ENCODE measurements around the gene GFI1B. TPM values are rescaled to one million over a fixed set of nuclear protein-coding genes. Genes with fewer than 3 reads are reported as not detected.
"Not testable (repeated sequence)": the region's sequence is repeated elsewhere in the genome, so short reads cannot be mapped to it uniquely, and the experiment has no call there.

The GFI1B gene
- total and polyA plus RNA-seq, 2 experiments from 2014 or later = 0.10 TPM; not detected in 1

DNA sequence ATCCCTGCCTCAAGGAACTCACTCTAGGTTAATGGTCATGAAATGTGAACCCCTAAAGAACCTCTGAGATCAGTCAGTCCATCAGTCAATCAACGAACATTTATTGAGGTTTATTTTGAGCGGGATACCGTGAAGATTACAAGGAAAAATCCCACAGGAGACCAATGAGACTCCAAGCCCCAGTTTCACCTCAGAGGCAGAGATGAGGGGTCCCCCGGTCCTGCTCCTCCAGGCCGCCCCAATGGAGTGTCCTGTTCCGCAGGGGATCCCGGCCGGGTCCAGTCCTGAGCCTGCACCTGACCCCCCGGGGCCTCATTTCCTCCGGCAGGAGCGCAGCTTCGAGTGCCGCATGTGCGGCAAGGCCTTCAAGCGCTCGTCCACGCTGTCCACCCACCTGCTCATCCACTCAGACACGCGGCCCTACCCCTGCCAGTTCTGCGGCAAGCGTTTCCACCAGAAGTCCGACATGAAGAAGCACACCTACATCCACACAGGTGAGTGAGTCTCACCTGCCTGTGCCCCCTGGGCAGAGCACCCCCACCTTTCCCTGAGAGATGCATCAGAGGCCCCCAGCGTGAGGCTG, 11.0 kb downstream of the GFI1B start:
- no peaks in the 10 kb centered on the region for H3K27me3 ChIP-seq
- no peak overlapping the region for H3K27ac ChIP-seq
- H3K9me2 ChIP-seq (replicated peaks; ENCODE audit: insufficient read depth) = no peaks in the 10 kb centered on the region
- H3K9me3 ChIP-seq (ENCODE audit: low read depth) = no peaks in the 10 kb centered on the region
- no peak overlapping the region for H2AFZ ChIP-seq
- no peaks in the 10 kb centered on the region for H3K36me3 ChIP-seq (replicated peaks; ENCODE audit: insufficient read depth, low read depth)
- WGBS (ENCODE audit: low lambda C conversion rate, missing lambda C conversion rate) = 95% methylated on average over 23 of the region's 23 CpGs
- H3K4me2 ChIP-seq = no peak overlapping the region
- H3K79me2 ChIP-seq = no peaks in the 10 kb centered on the region
- TF ChIP-seq EZH2phosphoT487 (IDR thresholded peaks at IDR 0.05; ENCODE audit: low read depth, severe bottlenecking, unreplicated experiment) (no peak), CTCF (IDR thresholded peaks at IDR 0.05; ENCODE audit: poor library complexity) (no peak), EZH2 (IDR thresholded peaks at IDR 0.05; ENCODE audit: borderline replicate concordance) (no peak)
- H4K20me1 ChIP-seq (ENCODE audit: insufficient read depth, poor library complexity, severe bottlenecking) = no peaks in the 10 kb centered on the region
- DNase-seq (ENCODE audit: low spot score) = no peak
- H3K4me3 ChIP-seq = no peak overlapping the region
- H3K4me1 ChIP-seq (ENCODE audit: insufficient read depth) = no peaks in the 10 kb centered on the region

DNA sequence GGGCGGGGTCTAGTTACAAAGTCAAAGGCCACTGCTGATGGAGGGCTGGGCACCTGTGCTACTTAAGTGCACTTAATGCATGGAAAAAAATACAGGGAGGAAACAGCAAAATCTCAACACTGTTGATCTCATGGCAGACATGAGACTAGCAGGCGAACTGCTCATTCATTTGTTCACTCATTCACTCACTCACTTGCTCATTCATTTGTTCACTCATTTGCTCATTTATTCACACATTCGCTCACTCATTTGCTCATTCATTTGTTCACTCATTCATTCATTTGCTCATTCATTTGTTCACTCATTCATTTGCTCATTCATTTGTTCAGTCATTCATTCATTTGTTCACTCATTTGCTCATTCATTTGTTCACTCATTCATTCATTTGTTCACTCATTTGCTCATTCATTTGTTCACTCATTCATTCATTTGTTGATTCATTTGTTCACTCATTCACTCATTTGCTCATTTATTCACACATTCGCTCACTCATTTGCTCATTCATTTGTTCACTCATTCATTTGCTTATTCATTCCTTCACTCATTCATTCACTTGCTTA, 11.6 kb downstream of the GFI1B start:
- DNase-seq (ENCODE audit: low spot score); H3K4me2 ChIP-seq; H3K9me3 ChIP-seq (ENCODE audit: low read depth); H3K4me3 ChIP-seq; H2AFZ ChIP-seq; H4K20me1 ChIP-seq (ENCODE audit: insufficient read depth, poor library complexity, severe bottlenecking); H3K4me1 ChIP-seq (ENCODE audit: insufficient read depth); H3K9me2 ChIP-seq (replicated peaks; ENCODE audit: insufficient read depth); H3K27ac ChIP-seq; H3K27me3 ChIP-seq; H3K79me2 ChIP-seq; H3K36me3 ChIP-seq (replicated peaks; ENCODE audit: insufficient read depth, low read depth): not testable (repeated sequence)
- WGBS (ENCODE audit: low lambda C conversion rate, missing lambda C conversion rate) = 88% methylated on average over 4 of the region's 4 CpGs

GRCh38 chr9:132990781-132991180, 12.3 kb downstream of the GFI1B start:
- no peaks in the 10 kb centered on the region for H3K9me3 ChIP-seq (ENCODE audit: low read depth)
- H3K27ac ChIP-seq = no peak overlapping the region
- DNase-seq (ENCODE audit: low spot score) = no peak
- no peak overlapping the region for H3K4me2 ChIP-seq
- peaks cover 5% of the 10 kb centered on the region for H3K4me1 ChIP-seq (ENCODE audit: insufficient read depth)
- TF ChIP-seq CTCF (IDR thresholded peaks at IDR 0.05; ENCODE audit: poor library complexity) (no peak), EZH2phosphoT487 (IDR thresholded peaks at IDR 0.05; ENCODE audit: low read depth, severe bottlenecking, unreplicated experiment) (no peak), EZH2 (IDR thresholded peaks at IDR 0.05; ENCODE audit: borderline replicate concordance) (no peak)
- WGBS (ENCODE audit: low lambda C conversion rate, missing lambda C conversion rate) = 96% methylated on average over 14 of the region's 14 CpGs
- H2AFZ ChIP-seq = no peak overlapping the region
- H3K79me2 ChIP-seq = no peaks in the 10 kb centered on the region
- no peaks in the 10 kb centered on the region for H3K36me3 ChIP-seq (replicated peaks; ENCODE audit: insufficient read depth, low read depth)
- H4K20me1 ChIP-seq (ENCODE audit: insufficient read depth, poor library complexity, severe bottlenecking) = no peaks in the 10 kb centered on the region
- H3K4me3 ChIP-seq = no peak overlapping the region
- no peaks in the 10 kb centered on the region for H3K27me3 ChIP-seq
- H3K9me2 ChIP-seq (replicated peaks; ENCODE audit: insufficient read depth) = no peaks in the 10 kb centered on the region

- Histone ChIP-seq H3K36me3 (replicated peaks; ENCODE audit: insufficient read depth, low read depth) (no peaks in the 10 kb centered on the region), H3K4me2 (no peak overlapping the region), H3K4me1 (ENCODE audit: insufficient read depth) (peaks cover 5% of the 10 kb centered on the region), H2AFZ (no peak overlapping the region), H3K4me3 (no peak overlapping the region), H3K79me2 (no peaks in the 10 kb centered on the region), H3K9me3 (ENCODE audit: low read depth) (no peaks in the 10 kb centered on the region), H3K27me3 (no peaks in the 10 kb centered on the region), H3K9me2 (replicated peaks; ENCODE audit: insufficient read depth) (no peaks in the 10 kb centered on the region), H4K20me1 (ENCODE audit: insufficient read depth, poor library complexity, severe bottlenecking) (no peaks in the 10 kb centered on the region), H3K27ac (no peak overlapping the region)
- no peak for DNase-seq (ENCODE audit: low spot score)
- WGBS (ENCODE audit: low lambda C conversion rate, missing lambda C conversion rate) = 68% methylated on average over 16 of the region's 16 CpGs
- TF ChIP-seq EZH2 (IDR thresholded peaks at IDR 0.05; ENCODE audit: borderline replicate concordance) (no peak), CTCF (IDR thresholded peaks at IDR 0.05; ENCODE audit: poor library complexity) (no peak), EZH2phosphoT487 (IDR thresholded peaks at IDR 0.05; ENCODE audit: low read depth, severe bottlenecking, unreplicated experiment) (no peak)
Observed at GRCh38 chr9:132991351-132992300, 13.1 kb downstream of the GFI1B start.

Measured in hepatocyte (in vitro differentiated cells).